Sigmoid colon (tissue), 4 donors: ENCODE results near the gene LST1.
A peak's percentile ranks its signal among the peaks of the same experiment; 100 is the strongest.

ENCODE experiments used
- CTCF ChIP-seq, 4 experiments: fragments of 450-650 bp in 3 of 4; fragments of 200-600 bp in 1 of 4; IDR thresholded peaks; one replicate each; pipeline ENCODE4 v1.5.1; 2016 to 2019; ENCODE audit warnings: antibody characterized with exemption in 4 of 4, mild to moderate bottlenecking in 3 of 4, moderate library complexity in 2 of 4
- EP300 ChIP-seq, 4 donors: sonication (generic); formaldehyde crosslinking; IDR thresholded peaks; one replicate each; pipeline ENCODE4 v1.6.1; 2017; ENCODE audit warnings: antibody characterized with exemption in 4 of 4
- POLR2A ChIP-seq, 2 donors: fragments of 450-650 bp; IDR thresholded peaks; one replicate each; pipeline ENCODE4 v1.6.1; 2016; ENCODE audit warnings: antibody characterized with exemption in 2 of 2, mild to moderate bottlenecking in 2 of 2, moderate library complexity in 2 of 2
- POLR2AphosphoS5 ChIP-seq, 4 donors: sonication (generic); formaldehyde crosslinking; IDR thresholded peaks; one replicate each; pipeline ENCODE4 v1.6.1; 2017; ENCODE audit warnings: antibody characterized with exemption in 4 of 4

GRCh38 chr6:31546339-31546957 lies 39.6 kb upstream of the LST1 start, which contains the start of gene ATP6V1G2:
- TF ChIP-seq CTCF (IDR thresholded peaks at IDR 0.05) (peak; percentile 97 to 99 (median 98)), POLR2A (IDR thresholded peaks at IDR 0.05) (no peak), POLR2AphosphoS5 (IDR thresholded peaks at IDR 0.05) (no peak), EP300 (IDR thresholded peaks at IDR 0.05) (no peak)
